ENCODE measurements around the gene POLR1B.

GRCh38 chr2:112621790-112622527, 79.7 kb downstream of the POLR1B start:
- TF ChIP-seq POLR2AphosphoS5 (IDR thresholded peaks at IDR 0.05; ENCODE audit: low read depth, low read length) (no peak), POLR2A (IDR thresholded peaks at IDR 0.05; ENCODE audit: low read depth, low read length) (no peak), TAF1 (IDR thresholded peaks at IDR 0.05; ENCODE audit: borderline replicate concordance, low read depth, low read length) (no peak)
